ENCODE measurements around the gene ELMOD3.

Gene ELMOD3

GRCh38 chr2:85422072-85422457 lies 67.5 kb downstream of the ELMOD3 start:
- no peaks in the 10 kb centered on the region for H3K9me3 ChIP-seq (ENCODE audit: low read length)
- no peak overlapping the region for H3K4me3 ChIP-seq (ENCODE audit: low read depth in 1 of 2, low read length in 2 of 2)
- no peaks in the 10 kb centered on the region for H3K27me3 ChIP-seq (ENCODE audit: control insufficient read depth in 1 of 2, insufficient read depth in 2 of 2, low read length in 2 of 2)
- H3K27ac ChIP-seq (ENCODE audit: low read depth, low read length), result no peak overlapping the region
- H3K36me3 ChIP-seq (ENCODE audit: insufficient read depth, low read length), result no peaks in the 10 kb centered on the region
- no peak overlapping the region for H3K9ac ChIP-seq (ENCODE audit: low read length)
- peaks cover 22% of the 10 kb centered on the region for H3K4me1 ChIP-seq (ENCODE audit: insufficient read depth, low read length)

- H3K9me3 ChIP-seq (ENCODE audit: low read length), result no peaks in the 10 kb centered on the region
- peaks cover 18% of the 10 kb centered on the region for H3K4me1 ChIP-seq (ENCODE audit: insufficient read depth, low read length)
- H3K27ac ChIP-seq (ENCODE audit: low read depth, low read length), result no peak overlapping the region
- H3K9ac ChIP-seq (ENCODE audit: low read length), result no peak overlapping the region
- no peaks in the 10 kb centered on the region for H3K27me3 ChIP-seq (ENCODE audit: control insufficient read depth in 1 of 2, insufficient read depth in 2 of 2, low read length in 2 of 2)
- H3K4me3 ChIP-seq (ENCODE audit: low read depth in 1 of 2, low read length in 2 of 2), result no peak overlapping the region
- no peaks in the 10 kb centered on the region for H3K36me3 ChIP-seq (ENCODE audit: insufficient read depth, low read length)
Measured at GRCh38 chr2:85423525-85423924, 69.0 kb downstream of the ELMOD3 start.

- peaks cover 8% of the 10 kb centered on the region for H3K4me1 ChIP-seq (ENCODE audit: insufficient read depth, low read length)
- no peak overlapping the region for H3K27ac ChIP-seq (ENCODE audit: low read depth, low read length)
- no peak overlapping the region for H3K4me3 ChIP-seq (ENCODE audit: low read depth in 1 of 2, low read length in 2 of 2)
- H3K9me3 ChIP-seq (ENCODE audit: low read length), result no peaks in the 10 kb centered on the region
- H3K9ac ChIP-seq (ENCODE audit: low read length), result no peak overlapping the region
- no peaks in the 10 kb centered on the region for H3K27me3 ChIP-seq (ENCODE audit: control insufficient read depth in 1 of 2, insufficient read depth in 2 of 2, low read length in 2 of 2)
- H3K36me3 ChIP-seq (ENCODE audit: insufficient read depth, low read length), result no peaks in the 10 kb centered on the region
Measured at GRCh38 chr2:85425588-85425987, 71.0 kb downstream of the ELMOD3 start.

- no peak overlapping the region for H3K9ac ChIP-seq (ENCODE audit: low read length)
- no peaks in the 10 kb centered on the region for H3K36me3 ChIP-seq (ENCODE audit: insufficient read depth, low read length)
- no peak overlapping the region for H3K27ac ChIP-seq (ENCODE audit: low read depth, low read length)
- no peak overlapping the region for H3K4me3 ChIP-seq (ENCODE audit: low read depth in 1 of 2, low read length in 2 of 2)
- H3K4me1 ChIP-seq (ENCODE audit: insufficient read depth, low read length), result no peaks in the 10 kb centered on the region
- H3K9me3 ChIP-seq (ENCODE audit: low read length), result no peaks in the 10 kb centered on the region
- no peaks in the 10 kb centered on the region for H3K27me3 ChIP-seq (ENCODE audit: control insufficient read depth in 1 of 2, insufficient read depth in 2 of 2, low read length in 2 of 2)
Measured at GRCh38 chr2:85427300-85427835, 72.8 kb downstream of the ELMOD3 start.

GRCh38 chr2:85428343-85428881 lies 73.8 kb downstream of the ELMOD3 start:
- Histone ChIP-seq H3K27me3 (ENCODE audit: control insufficient read depth in 1 of 2, insufficient read depth in 2 of 2, low read length in 2 of 2) (no peaks in the 10 kb centered on the region), H3K36me3 (ENCODE audit: insufficient read depth, low read length) (no peaks in the 10 kb centered on the region), H3K27ac (ENCODE audit: low read depth, low read length) (no peak overlapping the region), H3K4me1 (ENCODE audit: insufficient read depth, low read length) (peaks cover 2% of the 10 kb centered on the region), H3K9ac (ENCODE audit: low read length) (no peak overlapping the region), H3K9me3 (ENCODE audit: low read length) (no peaks in the 10 kb centered on the region), H3K4me3 (ENCODE audit: low read depth in 1 of 2, low read length in 2 of 2) (no peak overlapping the region)

- no peak overlapping the region for H3K27ac ChIP-seq (ENCODE audit: low read depth, low read length)
- H3K4me3 ChIP-seq (ENCODE audit: low read depth in 1 of 2, low read length in 2 of 2), result no peak overlapping the region
- H3K27me3 ChIP-seq (ENCODE audit: control insufficient read depth in 1 of 2, insufficient read depth in 2 of 2, low read length in 2 of 2), result no peaks in the 10 kb centered on the region
- H3K36me3 ChIP-seq (ENCODE audit: insufficient read depth, low read length), result no peaks in the 10 kb centered on the region
- peaks cover 12% of the 10 kb centered on the region for H3K4me1 ChIP-seq (ENCODE audit: insufficient read depth, low read length)
- H3K9ac ChIP-seq (ENCODE audit: low read length), result no peak overlapping the region
- no peaks in the 10 kb centered on the region for H3K9me3 ChIP-seq (ENCODE audit: low read length)
Measured at GRCh38 chr2:85429213-85429923, 74.8 kb downstream of the ELMOD3 start.

GRCh38 chr2:85429924-85430289 lies 75.3 kb downstream of the ELMOD3 start:
- Histone ChIP-seq H3K4me3 (ENCODE audit: low read depth in 1 of 2, low read length in 2 of 2) (no peak overlapping the region), H3K27ac (ENCODE audit: low read depth, low read length) (no peak overlapping the region), H3K9me3 (ENCODE audit: low read length) (no peaks in the 10 kb centered on the region), H3K4me1 (ENCODE audit: insufficient read depth, low read length) (peaks cover 14% of the 10 kb centered on the region), H3K36me3 (ENCODE audit: insufficient read depth, low read length) (no peaks in the 10 kb centered on the region), H3K9ac (ENCODE audit: low read length) (no peak overlapping the region), H3K27me3 (ENCODE audit: control insufficient read depth in 1 of 2, insufficient read depth in 2 of 2, low read length in 2 of 2) (no peaks in the 10 kb centered on the region)

GRCh38 chr2:85430752-85431569 lies 76.4 kb downstream of the ELMOD3 start:
- H3K27ac ChIP-seq (ENCODE audit: low read depth, low read length), result no peak overlapping the region

GRCh38 chr2:85431570-85432205 lies 77.1 kb downstream of the ELMOD3 start:
- no peak overlapping the region for H3K9ac ChIP-seq (ENCODE audit: low read length)
- no peak overlapping the region for H3K4me3 ChIP-seq (ENCODE audit: low read depth in 1 of 2, low read length in 2 of 2)

More at GRCh38 chr2:85430752-85431569, 76.4 kb downstream of the ELMOD3 start:
- Histone ChIP-seq H3K9ac (ENCODE audit: low read length) (no peak overlapping the region), H3K4me3 (ENCODE audit: low read depth in 1 of 2, low read length in 2 of 2) (no peak overlapping the region), H3K9me3 (ENCODE audit: low read length) (no peaks in the 10 kb centered on the region), H3K4me1 (ENCODE audit: insufficient read depth, low read length) (peaks cover 14% of the 10 kb centered on the region), H3K27me3 (ENCODE audit: control insufficient read depth in 1 of 2, insufficient read depth in 2 of 2, low read length in 2 of 2) (no peaks in the 10 kb centered on the region), H3K36me3 (ENCODE audit: insufficient read depth, low read length) (no peaks in the 10 kb centered on the region)

GRCh38 chr2:85433511-85434089 lies 79.0 kb downstream of the ELMOD3 start:
- no peak overlapping the region for H3K9ac ChIP-seq (ENCODE audit: low read length)
- no peaks in the 10 kb centered on the region for H3K36me3 ChIP-seq (ENCODE audit: insufficient read depth, low read length)
- H3K27me3 ChIP-seq (ENCODE audit: control insufficient read depth in 1 of 2, insufficient read depth in 2 of 2, low read length in 2 of 2), result no peaks in the 10 kb centered on the region
- H3K9me3 ChIP-seq (ENCODE audit: low read length), result no peaks in the 10 kb centered on the region
- no peak overlapping the region for H3K4me3 ChIP-seq (ENCODE audit: low read depth in 1 of 2, low read length in 2 of 2)
- H3K4me1 ChIP-seq (ENCODE audit: insufficient read depth, low read length), result peaks cover 29% of the 10 kb centered on the region
- peak overlapping the region; percentile 54 for H3K27ac ChIP-seq (ENCODE audit: low read depth, low read length)

More at GRCh38 chr2:85431570-85432205, 77.1 kb downstream of the ELMOD3 start:
- no peaks in the 10 kb centered on the region for H3K36me3 ChIP-seq (ENCODE audit: insufficient read depth, low read length)
- H3K4me1 ChIP-seq (ENCODE audit: insufficient read depth, low read length), result peaks cover 16% of the 10 kb centered on the region
- H3K27ac ChIP-seq (ENCODE audit: low read depth, low read length), result no peak overlapping the region
- H3K9me3 ChIP-seq (ENCODE audit: low read length), result no peaks in the 10 kb centered on the region
- H3K27me3 ChIP-seq (ENCODE audit: control insufficient read depth in 1 of 2, insufficient read depth in 2 of 2, low read length in 2 of 2), result no peaks in the 10 kb centered on the region

- Histone ChIP-seq H3K9me3 (ENCODE audit: low read length) (no peaks in the 10 kb centered on the region), H3K4me3 (ENCODE audit: low read depth in 1 of 2, low read length in 2 of 2) (no peak overlapping the region), H3K27me3 (ENCODE audit: control insufficient read depth in 1 of 2, insufficient read depth in 2 of 2, low read length in 2 of 2) (no peaks in the 10 kb centered on the region), H3K9ac (ENCODE audit: low read length) (no peak overlapping the region), H3K4me1 (ENCODE audit: insufficient read depth, low read length) (peaks cover 35% of the 10 kb centered on the region), H3K36me3 (ENCODE audit: insufficient read depth, low read length) (no peaks in the 10 kb centered on the region), H3K27ac (ENCODE audit: low read depth, low read length) (peak overlapping the region; percentile 41)
Measured at GRCh38 chr2:85434696-85435095, 80.1 kb downstream of the ELMOD3 start.

Data from muscle layer of colon (tissue), 2 donors.